ENCODE results near the gene DMXL2. TPM values are rescaled to one million over a fixed set of nuclear protein-coding genes. Genes with fewer than 3 reads are reported as not detected.

The DMXL2 gene
- total and polyA plus RNA-seq, 2 experiments from 2014 or later: 6.1 to 61.1 TPM

DNA sequence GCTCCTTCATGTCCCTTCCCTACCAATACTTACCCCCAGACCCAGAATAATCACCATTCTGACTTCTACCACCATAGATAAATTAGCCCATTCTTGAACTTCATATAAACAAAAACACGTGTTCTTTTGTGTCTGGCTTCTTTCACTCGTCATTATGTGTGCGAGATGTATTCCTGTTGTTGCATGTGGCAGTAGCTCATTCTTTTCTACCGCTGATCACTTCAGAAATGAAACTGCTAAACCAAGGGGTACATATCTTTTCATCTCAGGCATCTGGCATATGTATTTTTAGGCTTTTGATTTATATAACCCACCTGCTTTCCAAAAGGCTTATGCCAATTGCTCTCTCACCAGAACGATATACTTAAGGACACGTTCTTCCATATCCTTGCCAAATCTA, 44.9 kb upstream of the DMXL2 start:
- no peak overlapping the region for H3K4me2 ChIP-seq
- H3F3A ChIP-seq (replicated peaks; ENCODE audit: low read depth): no peaks in the 10 kb centered on the region
- H3K79me2 ChIP-seq (replicated peaks; ENCODE audit: insufficient read depth): no peaks in the 10 kb centered on the region
- no peaks in the 10 kb centered on the region for H3K36me3 Mint-ChIP-seq (ENCODE audit: low read depth)
- H3K27me3 ChIP-seq (ENCODE audit: insufficient read depth): no peaks in the 10 kb centered on the region
- no peaks in the 10 kb centered on the region for H4K20me1 ChIP-seq (replicated peaks; ENCODE audit: insufficient read depth)
- ATAC-seq (no peak), DNase-seq (ENCODE audit: low spot score) (no peak)
- H3K27me3 Mint-ChIP-seq (ENCODE audit: insufficient read depth, low read depth, poor library complexity): no peaks in the 10 kb centered on the region
- H3K9me2 ChIP-seq (ENCODE audit: insufficient read depth): peaks cover 4% of the 10 kb centered on the region; the same call in 1 of the 2 replicates
- TF ChIP-seq NANOG (IDR thresholded peaks at IDR 0.05; ENCODE audit: borderline replicate concordance): no peak
- TF ChIP-seq, protein P1, sequence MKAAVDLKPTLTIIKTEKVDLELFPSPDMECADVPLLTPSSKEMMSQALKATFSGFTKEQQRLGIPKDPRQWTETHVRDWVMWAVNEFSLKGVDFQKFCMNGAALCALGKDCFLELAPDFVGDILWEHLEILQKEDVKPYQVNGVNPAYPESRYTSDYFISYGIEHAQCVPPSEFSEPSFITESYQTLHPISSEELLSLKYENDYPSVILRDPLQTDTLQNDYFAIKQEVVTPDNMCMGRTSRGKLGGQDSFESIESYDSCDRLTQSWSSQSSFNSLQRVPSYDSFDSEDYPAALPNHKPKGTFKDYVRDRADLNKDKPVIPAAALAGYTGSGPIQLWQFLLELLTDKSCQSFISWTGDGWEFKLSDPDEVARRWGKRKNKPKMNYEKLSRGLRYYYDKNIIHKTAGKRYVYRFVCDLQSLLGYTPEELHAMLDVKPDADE (IDR thresholded peaks at IDR 0.05): no peak
- TF ChIP-seq POLR2AphosphoS5 (IDR thresholded peaks at IDR 0.05; ENCODE audit: low read depth): no peak
- TF ChIP-seq ZNF331 (CRISPR knock-in tag; IDR thresholded peaks at IDR 0.05; ENCODE audit: low read depth): no peak
- TF ChIP-seq, protein P2, sequence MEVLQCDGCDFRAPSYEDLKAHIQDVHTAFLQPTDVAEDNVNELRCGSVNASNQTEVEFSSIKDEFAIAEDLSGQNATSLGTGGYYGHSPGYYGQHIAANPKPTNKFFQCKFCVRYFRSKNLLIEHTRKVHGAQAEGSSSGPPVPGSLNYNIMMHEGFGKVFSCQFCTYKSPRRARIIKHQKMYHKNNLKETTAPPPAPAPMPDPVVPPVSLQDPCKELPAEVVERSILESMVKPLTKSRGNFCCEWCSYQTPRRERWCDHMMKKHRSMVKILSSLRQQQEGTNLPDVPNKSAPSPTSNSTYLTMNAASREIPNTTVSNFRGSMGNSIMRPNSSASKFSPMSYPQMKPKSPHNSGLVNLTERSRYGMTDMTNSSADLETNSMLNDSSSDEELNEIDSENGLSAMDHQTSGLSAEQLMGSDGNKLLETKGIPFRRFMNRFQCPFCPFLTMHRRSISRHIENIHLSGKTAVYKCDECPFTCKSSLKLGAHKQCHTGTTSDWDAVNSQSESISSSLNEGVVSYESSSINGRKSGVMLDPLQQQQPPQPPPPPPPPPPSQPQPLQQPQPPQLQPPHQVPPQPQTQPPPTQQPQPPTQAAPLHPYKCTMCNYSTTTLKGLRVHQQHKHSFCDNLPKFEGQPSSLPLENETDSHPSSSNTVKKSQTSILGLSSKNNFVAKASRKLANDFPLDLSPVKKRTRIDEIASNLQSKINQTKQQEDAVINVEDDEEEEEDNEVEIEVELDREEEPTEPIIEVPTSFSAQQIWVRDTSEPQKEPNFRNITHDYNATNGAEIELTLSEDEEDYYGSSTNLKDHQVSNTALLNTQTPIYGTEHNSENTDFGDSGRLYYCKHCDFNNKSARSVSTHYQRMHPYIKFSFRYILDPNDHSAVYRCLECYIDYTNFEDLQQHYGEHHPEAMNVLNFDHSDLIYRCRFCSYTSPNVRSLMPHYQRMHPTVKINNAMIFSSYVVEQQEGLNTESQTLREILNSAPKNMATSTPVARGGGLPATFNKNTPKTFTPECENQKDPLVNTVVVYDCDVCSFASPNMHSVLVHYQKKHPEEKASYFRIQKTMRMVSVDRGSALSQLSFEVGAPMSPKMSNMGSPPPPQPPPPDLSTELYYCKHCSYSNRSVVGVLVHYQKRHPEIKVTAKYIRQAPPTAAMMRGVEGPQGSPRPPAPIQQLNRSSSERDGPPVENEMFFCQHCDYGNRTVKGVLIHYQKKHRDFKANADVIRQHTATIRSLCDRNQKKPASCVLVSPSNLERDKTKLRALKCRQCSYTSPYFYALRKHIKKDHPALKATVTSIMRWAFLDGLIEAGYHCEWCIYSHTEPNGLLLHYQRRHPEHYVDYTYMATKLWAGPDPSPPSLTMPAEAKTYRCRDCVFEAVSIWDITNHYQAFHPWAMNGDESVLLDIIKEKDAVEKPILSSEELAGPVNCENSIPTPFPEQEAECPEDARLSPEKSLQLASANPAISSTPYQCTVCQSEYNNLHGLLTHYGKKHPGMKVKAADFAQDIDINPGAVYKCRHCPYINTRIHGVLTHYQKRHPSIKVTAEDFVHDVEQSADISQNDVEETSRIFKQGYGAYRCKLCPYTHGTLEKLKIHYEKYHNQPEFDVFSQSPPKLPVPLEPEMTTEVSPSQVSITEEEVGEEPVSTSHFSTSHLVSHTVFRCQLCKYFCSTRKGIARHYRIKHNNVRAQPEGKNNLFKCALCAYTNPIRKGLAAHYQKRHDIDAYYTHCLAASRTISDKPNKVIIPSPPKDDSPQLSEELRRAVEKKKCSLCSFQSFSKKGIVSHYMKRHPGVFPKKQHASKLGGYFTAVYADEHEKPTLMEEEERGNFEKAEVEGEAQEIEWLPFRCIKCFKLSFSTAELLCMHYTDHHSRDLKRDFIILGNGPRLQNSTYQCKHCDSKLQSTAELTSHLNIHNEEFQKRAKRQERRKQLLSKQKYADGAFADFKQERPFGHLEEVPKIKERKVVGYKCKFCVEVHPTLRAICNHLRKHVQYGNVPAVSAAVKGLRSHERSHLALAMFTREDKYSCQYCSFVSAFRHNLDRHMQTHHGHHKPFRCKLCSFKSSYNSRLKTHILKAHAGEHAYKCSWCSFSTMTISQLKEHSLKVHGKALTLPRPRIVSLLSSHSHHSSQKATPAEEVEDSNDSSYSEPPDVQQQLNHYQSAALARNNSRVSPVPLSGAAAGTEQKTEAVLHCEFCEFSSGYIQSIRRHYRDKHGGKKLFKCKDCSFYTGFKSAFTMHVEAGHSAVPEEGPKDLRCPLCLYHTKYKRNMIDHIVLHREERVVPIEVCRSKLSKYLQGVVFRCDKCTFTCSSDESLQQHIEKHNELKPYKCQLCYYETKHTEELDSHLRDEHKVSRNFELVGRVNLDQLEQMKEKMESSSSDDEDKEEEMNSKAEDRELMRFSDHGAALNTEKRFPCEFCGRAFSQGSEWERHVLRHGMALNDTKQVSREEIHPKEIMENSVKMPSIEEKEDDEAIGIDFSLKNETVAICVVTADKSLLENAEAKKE (CRISPR knock-in tag; IDR thresholded peaks at IDR 0.05): no peak
- no peak for TF ChIP-seq STAT1 (IDR thresholded peaks at IDR 0.05; ENCODE audit: unreplicated experiment)
- TF ChIP-seq, protein P3, sequence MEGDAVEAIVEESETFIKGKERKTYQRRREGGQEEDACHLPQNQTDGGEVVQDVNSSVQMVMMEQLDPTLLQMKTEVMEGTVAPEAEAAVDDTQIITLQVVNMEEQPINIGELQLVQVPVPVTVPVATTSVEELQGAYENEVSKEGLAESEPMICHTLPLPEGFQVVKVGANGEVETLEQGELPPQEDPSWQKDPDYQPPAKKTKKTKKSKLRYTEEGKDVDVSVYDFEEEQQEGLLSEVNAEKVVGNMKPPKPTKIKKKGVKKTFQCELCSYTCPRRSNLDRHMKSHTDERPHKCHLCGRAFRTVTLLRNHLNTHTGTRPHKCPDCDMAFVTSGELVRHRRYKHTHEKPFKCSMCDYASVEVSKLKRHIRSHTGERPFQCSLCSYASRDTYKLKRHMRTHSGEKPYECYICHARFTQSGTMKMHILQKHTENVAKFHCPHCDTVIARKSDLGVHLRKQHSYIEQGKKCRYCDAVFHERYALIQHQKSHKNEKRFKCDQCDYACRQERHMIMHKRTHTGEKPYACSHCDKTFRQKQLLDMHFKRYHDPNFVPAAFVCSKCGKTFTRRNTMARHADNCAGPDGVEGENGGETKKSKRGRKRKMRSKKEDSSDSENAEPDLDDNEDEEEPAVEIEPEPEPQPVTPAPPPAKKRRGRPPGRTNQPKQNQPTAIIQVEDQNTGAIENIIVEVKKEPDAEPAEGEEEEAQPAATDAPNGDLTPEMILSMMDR (conservative IDR thresholded peaks at IDR 0.05; ENCODE audit: low read depth in 2 of 2): no peak
- TF ChIP-seq ZNF114 (CRISPR knock-in tag; IDR thresholded peaks at IDR 0.05): no peak
- no peak for TF ChIP-seq EZH2phosphoT487 (IDR thresholded peaks at IDR 0.05; ENCODE audit: unreplicated experiment)
- no peak overlapping the region for H3K27ac Mint-ChIP-seq
- H3K4me1 ChIP-seq (ENCODE audit: insufficient read depth): peaks cover 2% of the 10 kb centered on the region; the same call in 1 of the 2 replicates
- H3K9me3 Mint-ChIP-seq: no peaks in the 10 kb centered on the region
- H2AFZ ChIP-seq: no peak overlapping the region
- peaks cover 8% of the 10 kb centered on the region for H3K4me1 Mint-ChIP-seq
- no peak overlapping the region for H3K4me3 ChIP-seq
- H3K27ac ChIP-seq (ENCODE audit: low read depth): no peak overlapping the region
- no peaks in the 10 kb centered on the region for H3K36me3 ChIP-seq (ENCODE audit: insufficient read depth)
- H3K4me3 Mint-ChIP-seq: no peak overlapping the region
